ENCODE results near the gene OCA2.

Gene OCA2

GRCh38 chr15:28100516-28101195 lies 1.5 kb upstream of the OCA2 start:
- Histone ChIP-seq H4K20me1 (ENCODE audit: insufficient read depth, low read length, poor library complexity, severe bottlenecking) (no peaks in the 10 kb centered on the region), H3K4me2 (ENCODE audit: low read depth, low read length, poor library complexity, severe bottlenecking) (no peak overlapping the region), H3F3A (ENCODE audit: low read depth) (no peaks in the 10 kb centered on the region), H2AFZ (ENCODE audit: low read length) (no peak overlapping the region), H3K36me3 (ENCODE audit: insufficient read depth, low read length) (no peaks in the 10 kb centered on the region), H3K4me3 (ENCODE audit: low read length, poor library complexity, severe bottlenecking) (no peak overlapping the region), H3K9ac (ENCODE audit: low read depth, low read length, poor library complexity, severe bottlenecking) (no peak overlapping the region), H3K27me3 (ENCODE audit: insufficient read depth, low read length, poor library complexity, severe bottlenecking) (no peaks in the 10 kb centered on the region), H3K79me2 (ENCODE audit: insufficient read depth, low read length) (no peaks in the 10 kb centered on the region), H3K4me1 (ENCODE audit: insufficient read depth, low read length, poor library complexity, severe bottlenecking) (no peaks in the 10 kb centered on the region), H3K9me3 (ENCODE audit: insufficient read depth, low read depth, low read length) (no peaks in the 10 kb centered on the region), H3K9me2 (replicated peaks; ENCODE audit: low read depth, low read length) (no peaks in the 10 kb centered on the region)
- TF ChIP-seq CTCF (conservative IDR thresholded peaks at IDR 0.05; ENCODE audit: low read length): no peak
- no peak for TF ChIP-seq EZH2phosphoT487 (IDR thresholded peaks at IDR 0.05; ENCODE audit: borderline replicate concordance)

- Histone ChIP-seq H3K9me2 (replicated peaks; ENCODE audit: low read depth, low read length) (no peaks in the 10 kb centered on the region), H3K4me3 (ENCODE audit: low read length, poor library complexity, severe bottlenecking) (no peak overlapping the region), H3K36me3 (ENCODE audit: insufficient read depth, low read length) (no peaks in the 10 kb centered on the region), H3K79me2 (ENCODE audit: insufficient read depth, low read length) (no peaks in the 10 kb centered on the region), H3K4me1 (ENCODE audit: insufficient read depth, low read length, poor library complexity, severe bottlenecking) (no peaks in the 10 kb centered on the region), H3F3A (ENCODE audit: low read depth) (no peaks in the 10 kb centered on the region), H4K20me1 (ENCODE audit: insufficient read depth, low read length, poor library complexity, severe bottlenecking) (no peaks in the 10 kb centered on the region), H3K9me3 (ENCODE audit: insufficient read depth, low read depth, low read length) (no peaks in the 10 kb centered on the region), H2AFZ (ENCODE audit: low read length) (no peak overlapping the region), H3K27me3 (ENCODE audit: insufficient read depth, low read length, poor library complexity, severe bottlenecking) (no peaks in the 10 kb centered on the region), H3K9ac (ENCODE audit: low read depth, low read length, poor library complexity, severe bottlenecking) (no peak overlapping the region), H3K4me2 (ENCODE audit: low read depth, low read length, poor library complexity, severe bottlenecking) (no peak overlapping the region)
- no peak for TF ChIP-seq CTCF (conservative IDR thresholded peaks at IDR 0.05; ENCODE audit: low read length)
- TF ChIP-seq EZH2phosphoT487 (IDR thresholded peaks at IDR 0.05; ENCODE audit: borderline replicate concordance): no peak
Measured at GRCh38 chr15:28099555-28100140, 533 bp upstream of the OCA2 start.

- Histone ChIP-seq H3K27me3 (ENCODE audit: insufficient read depth, low read length, poor library complexity, severe bottlenecking) (no peaks in the 10 kb centered on the region), H3K9me3 (ENCODE audit: insufficient read depth, low read depth, low read length) (no peaks in the 10 kb centered on the region), H4K20me1 (ENCODE audit: insufficient read depth, low read length, poor library complexity, severe bottlenecking) (no peaks in the 10 kb centered on the region), H3K9me2 (replicated peaks; ENCODE audit: low read depth, low read length) (no peaks in the 10 kb centered on the region), H2AFZ (ENCODE audit: low read length) (no peak overlapping the region), H3K9ac (ENCODE audit: low read depth, low read length, poor library complexity, severe bottlenecking) (no peak overlapping the region), H3K4me1 (ENCODE audit: insufficient read depth, low read length, poor library complexity, severe bottlenecking) (no peaks in the 10 kb centered on the region), H3K36me3 (ENCODE audit: insufficient read depth, low read length) (no peaks in the 10 kb centered on the region), H3K4me2 (ENCODE audit: low read depth, low read length, poor library complexity, severe bottlenecking) (no peak overlapping the region), H3K79me2 (ENCODE audit: insufficient read depth, low read length) (no peaks in the 10 kb centered on the region), H3K4me3 (ENCODE audit: low read length, poor library complexity, severe bottlenecking) (no peak overlapping the region), H3F3A (ENCODE audit: low read depth) (no peaks in the 10 kb centered on the region)
- TF ChIP-seq CTCF (conservative IDR thresholded peaks at IDR 0.05; ENCODE audit: low read length): no peak
- no peak for TF ChIP-seq EZH2phosphoT487 (IDR thresholded peaks at IDR 0.05; ENCODE audit: borderline replicate concordance)
Measured at GRCh38 chr15:28098360-28098765, 752 bp downstream of the OCA2 start.

Data from Loucy (cell line).